K562 (cell line): ENCODE results near the gene CIAO2A. TPM values are rescaled to one million over a fixed set of nuclear protein-coding genes. Genes with fewer than 3 reads are reported as not detected.
A peak's percentile ranks its signal among the peaks of the same experiment; 100 is the strongest.

ENCODE experiments used
- E2F3 ChIP-seq: fragments of 250-450 bp; sonication (Bioruptor Pico); IDR thresholded peaks from 2 replicates; pipeline ENCODE4 v1.4.0; 2020; ENCODE audit warnings: mild to moderate bottlenecking
- ILK ChIP-seq: fragments of 450-650 bp; IDR thresholded peaks from 2 replicates; pipeline ENCODE4 v1.6.1; 2016; ENCODE audit warnings: missing genetic modification characterization, low read depth, mild to moderate bottlenecking, missing compliant biosample characterization, moderate library complexity, borderline replicate concordance
- MGA ChIP-seq: fragments of 450-650 bp; IDR thresholded peaks from 2 replicates; pipeline ENCODE4 v1.6.1; 2016; ENCODE audit warnings: mild to moderate bottlenecking, moderate library complexity
- RBM25 ChIP-seq: fragments of 200-400 bp; formaldehyde crosslinking; IDR thresholded peaks from 2 replicates; pipeline ENCODE4 v1.6.1; 2018; ENCODE audit warnings: low read length, low read depth, moderate library complexity; ENCODE audit not compliant: severe bottlenecking
- RHOXF2B ChIP-seq: fragments of 250-450 bp; sonication (Bioruptor Pico); conservative IDR thresholded peaks from 2 replicates; pipeline ENCODE4 v1.5.1; 2021
- USF2 ChIP-seq: sonication (generic); formaldehyde crosslinking; IDR thresholded peaks from 2 replicates; pipeline ENCODE4 v1.5.0; 2020; ENCODE audit warnings: missing genetic modification reagents
- ZBTB49 ChIP-seq: sonication (generic); formaldehyde crosslinking; IDR thresholded peaks from 2 replicates; pipeline ENCODE4 v1.8.0; 2022; ENCODE audit warnings: missing genetic modification reagents, mild to moderate bottlenecking, borderline replicate concordance
- ZC3H4 ChIP-seq: sonication (generic); formaldehyde crosslinking; IDR thresholded peaks from 2 replicates; pipeline ENCODE4 v1.9.0; 2021; ENCODE audit warnings: missing genetic modification reagents, borderline replicate concordance
- ZFPM2 ChIP-seq: fragments of 250-450 bp; sonication (Bioruptor Pico); IDR thresholded peaks from 2 replicates; pipeline ENCODE4 v1.5.1; 2022; ENCODE audit warnings: mild to moderate bottlenecking
- ZNF224 ChIP-seq: sonication (generic); formaldehyde crosslinking; IDR thresholded peaks from 2 replicates; pipeline ENCODE4 v1.8.0; 2022; ENCODE audit warnings: mild to moderate bottlenecking, missing genetic modification reagents
- ZNF311 ChIP-seq: fragments of 250-450 bp; sonication (Bioruptor Pico); IDR thresholded peaks from 2 replicates; pipeline ENCODE4 v1.4.0; 2020; ENCODE audit warnings: mild to moderate bottlenecking, moderate library complexity
- ZNF707 ChIP-seq: fragments of 250-450 bp; sonication (Bioruptor Pico); conservative IDR thresholded peaks from 2 replicates; pipeline ENCODE4 v1.8.0; 2022; ENCODE audit warnings: inconsistent platforms, mild to moderate bottlenecking, moderate library complexity
- polyA plus RNA-seq, 8 experiments: library from polyadenylated mRNA; depleted of rRNA in 4 of 8; stranded (reverse) in 5 of 8; unstranded in 3 of 8; fragments of >200 nt; fragmentation: Nextera tagmentation in 2 of 8; fragmentation: Illumina TruSeq in 1 of 8; extraction: Ambion mirVana in 2 of 8; extraction: Trizol in 1 of 8; gene quantifications; 2 replicates each; pipeline versions ENCODE4 v1.2.1 to v1.2.3, GENCODE V29; 2011 to 2014; ENCODE audit warnings: inconsistent platforms in 1 of 8, missing spikeins in 1 of 8
- total RNA-seq, 7 experiments: library from RNA; depleted of rRNA in 6 of 7; stranded (reverse); fragments of >200 nt in 6 of 7; fragmentation: Illumina TruSeq in 2 of 7; extraction: Trizol in 2 of 7; gene quantifications; 2 replicates each; pipeline versions ENCODE4 v1.2.1 to v1.2.3, GENCODE V29; 2011 to 2021; ENCODE audit warnings: low replicate concordance in 1 of 7

The CIAO2A gene
- total and polyA plus RNA-seq, 9 of the 15 experiments (the other 6 are each of a cell fraction or from before 2014, with no cell fraction given) = 161 to 429 (median 313) TPM

GRCh38 chr15:64070965-64071851 lies 22.4 kb downstream of the CIAO2A start (continued):
- TF ChIP-seq MGA = peak; percentile 20; the same call in 1 of the 2 replicates
- TF ChIP-seq ZNF707 (CRISPR knock-in tag) = no peak
- TF ChIP-seq ZNF311 (CRISPR knock-in tag) = no peak
- no peak for TF ChIP-seq ILK (tag)
- no peak for TF ChIP-seq ZNF224 (CRISPR knock-in tag)
- no peak for TF ChIP-seq RHOXF2B (CRISPR knock-in tag)
- 0 out of 2 replicates have a peak, but pooled peaks have one; percentile 25 for TF ChIP-seq ZFPM2 (CRISPR knock-in tag)
- TF ChIP-seq E2F3 = no peak
- no peak for TF ChIP-seq RBM25
- peak; percentile 80 for TF ChIP-seq USF2
- no peak for TF ChIP-seq ZC3H4 (CRISPR knock-in tag)
- TF ChIP-seq ZBTB49 (CRISPR knock-in tag) = no peak
